H9 (cell line): Measurements from ENCODE around the gene ZSCAN1. TPM values are rescaled to one million over a fixed set of nuclear protein-coding genes. Genes with fewer than 3 reads are reported as not detected.
A peak's percentile ranks its signal among the peaks of the same experiment; 100 is the strongest.

ENCODE experiments used
- DNase-seq: peaks from one replicate; pipeline ENCODE4 v3.0.0-alpha.2; 2017
- H2AFZ ChIP-seq: one replicate; pipeline ENCODE4 v1.6.1; 2013; ENCODE audit warnings: mild to moderate bottlenecking, low read length, control low read depth, moderate library complexity
- H2AK5ac ChIP-seq: 2 replicates; pipeline ENCODE4 v1.6.1; 2013; ENCODE audit warnings: low read length, control low read depth, mixed read lengths; ENCODE audit not compliant: insufficient read length
- H2BK120ac ChIP-seq: one replicate; pipeline ENCODE4 v1.6.1; 2013; ENCODE audit warnings: low read depth, mild to moderate bottlenecking, low read length, control low read depth, inconsistent platforms; ENCODE audit not compliant: poor library complexity, severe bottlenecking
- H2BK12ac ChIP-seq: 2 replicates; pipeline ENCODE4 v1.6.1; 2013; ENCODE audit warnings: low read length, control low read depth, mixed read lengths, low read depth; ENCODE audit not compliant: insufficient read length
- H2BK15ac ChIP-seq: 2 replicates; pipeline ENCODE4 v1.6.1; 2013; ENCODE audit warnings: low read depth, low read length, control low read depth
- H2BK20ac ChIP-seq: one replicate; pipeline ENCODE4 v1.6.1; 2013; ENCODE audit warnings: low read depth, mild to moderate bottlenecking, low read length, control low read depth, inconsistent platforms; ENCODE audit not compliant: poor library complexity, severe bottlenecking
- H2BK5ac ChIP-seq: 2 replicates; pipeline ENCODE4 v1.6.1; 2013; ENCODE audit warnings: low read length, control low read depth, mixed read lengths; ENCODE audit not compliant: insufficient read length
- H3K14ac ChIP-seq: 2 replicates; pipeline ENCODE4 v1.6.1; 2013; ENCODE audit warnings: low read length, control low read depth; ENCODE audit not compliant: insufficient read depth
- H3K18ac ChIP-seq: 2 replicates; pipeline ENCODE4 v1.6.1; 2013; ENCODE audit warnings: low read depth, mild to moderate bottlenecking, mixed read lengths, low read length, control low read depth; ENCODE audit not compliant: insufficient read length
- H3K23ac ChIP-seq: 2 replicates; pipeline ENCODE4 v1.6.1; 2013; ENCODE audit warnings: low read length, control low read depth, mixed read lengths, low read depth; ENCODE audit not compliant: insufficient read length
- H3K23me2 ChIP-seq: 2 replicates; pipeline ENCODE4 v1.6.1; 2013; ENCODE audit warnings: low read depth, mild to moderate bottlenecking, mixed read lengths, low read length, control low read depth; ENCODE audit not compliant: insufficient read length, poor library complexity, severe bottlenecking
- H3K27ac ChIP-seq: 2 replicates; pipeline ENCODE4 v1.5.1; 2013; ENCODE audit warnings: low read length, control low read depth, mixed read lengths, low read depth; ENCODE audit not compliant: insufficient read length
- H3K27me3 ChIP-seq: 2 replicates; pipeline ENCODE4 v1.6.1; 2013; ENCODE audit warnings: low read length, control low read depth, inconsistent platforms; ENCODE audit not compliant: insufficient read depth
- H3K4ac ChIP-seq: 2 replicates; pipeline ENCODE4 v1.6.1; 2013; ENCODE audit warnings: low read depth, mild to moderate bottlenecking, control low read depth, inconsistent platforms, low read length, moderate library complexity
- H3K4me1 ChIP-seq: 2 replicates; pipeline ENCODE4 v1.6.1; 2013; ENCODE audit warnings: low read length, control low read depth, inconsistent platforms; ENCODE audit not compliant: insufficient read depth
- H3K4me2 ChIP-seq: 2 replicates; pipeline ENCODE4 v1.6.1; 2013; ENCODE audit warnings: low read length, control low read depth, mixed read lengths; ENCODE audit not compliant: insufficient read length, insufficient read depth
- H3K56ac ChIP-seq: 2 replicates; pipeline ENCODE4 v1.6.1; 2013; ENCODE audit warnings: low read depth, mild to moderate bottlenecking, mixed read lengths, low read length, control low read depth; ENCODE audit not compliant: insufficient read length
- H3K79me1 ChIP-seq: 2 replicates; pipeline ENCODE4 v1.6.1; 2013; ENCODE audit warnings: low read depth, mild to moderate bottlenecking, moderate library complexity, low read length, control low read depth, inconsistent platforms; ENCODE audit not compliant: insufficient read depth, poor library complexity, severe bottlenecking
- H3K79me2 ChIP-seq: 2 replicates; pipeline ENCODE4 v1.6.1; 2013; ENCODE audit warnings: low read length, control low read depth, inconsistent platforms; ENCODE audit not compliant: insufficient read depth
- H3K9ac ChIP-seq: 2 replicates; pipeline ENCODE4 v1.6.1; 2013; ENCODE audit warnings: low read length, control low read depth, mixed read lengths; ENCODE audit not compliant: insufficient read length; ENCODE audit errors: extremely low read depth
- H3K9me3 ChIP-seq: one replicate; pipeline ENCODE4 v1.6.1; 2013; ENCODE audit warnings: low read depth, low read length, inconsistent platforms; ENCODE audit not compliant: control insufficient read depth
- H3T11ph ChIP-seq: one replicate; pipeline ENCODE4 v1.6.1; 2013; ENCODE audit warnings: mild to moderate bottlenecking, low read length, control low read depth, inconsistent platforms
- H4K20me1 ChIP-seq: one replicate; pipeline ENCODE4 v1.6.1; 2013; ENCODE audit not compliant: control insufficient read depth, insufficient read length, insufficient read depth
- H4K5ac ChIP-seq: 2 replicates; pipeline ENCODE4 v1.6.1; 2013; ENCODE audit warnings: low read depth, mild to moderate bottlenecking, mixed read lengths, low read length, control low read depth; ENCODE audit not compliant: insufficient read length
- H4K8ac ChIP-seq: replicated peaks from 2 replicates; pipeline ENCODE4 v1.6.1; 2013; ENCODE audit warnings: low read length, control low read depth, mixed read lengths, low read depth; ENCODE audit not compliant: insufficient read length
- H4K91ac ChIP-seq: 2 replicates; pipeline ENCODE4 v1.6.1; 2013; ENCODE audit warnings: low read depth, mild to moderate bottlenecking, moderate library complexity, mixed read lengths, low read length, control low read depth; ENCODE audit not compliant: insufficient read length
- H3K27ac Mint-ChIP-seq, 3 experiments: 2 replicates in 2 of 3; 3 replicates in 1 of 3; pipeline ENCODE4 v1.8.0; 2020 to 2021; ENCODE audit warnings: mixed read lengths in 3 of 3, mild to moderate bottlenecking in 1 of 3, moderate library complexity in 1 of 3
- H3K27me3 Mint-ChIP-seq: 2 replicates; pipeline ENCODE4 v1.8.0; 2021; ENCODE audit warnings: low read depth, mild to moderate bottlenecking, moderate library complexity, mixed read lengths
- H3K36me3 Mint-ChIP-seq, 3 experiments: 2 replicates in 2 of 3; 3 replicates in 1 of 3; pipeline ENCODE4 v1.8.0; 2020 to 2021; ENCODE audit warnings: low read depth in 3 of 3, mixed read lengths in 3 of 3; ENCODE audit not compliant: insufficient read depth in 1 of 3
- H3K4me1 Mint-ChIP-seq, 2 experiments: 2 replicates each; pipeline ENCODE4 v1.8.0; 2020; ENCODE audit warnings: mixed read lengths in 2 of 2
- H3K4me3 Mint-ChIP-seq, 2 experiments: 2 replicates in 1 of 2; 3 replicates in 1 of 2; pipeline ENCODE4 v1.8.0; 2020 to 2021; ENCODE audit warnings: mild to moderate bottlenecking in 2 of 2, mixed read lengths in 2 of 2, moderate library complexity in 1 of 2
- H3K9me3 Mint-ChIP-seq, 2 experiments: 2 replicates in 1 of 2; 3 replicates in 1 of 2; pipeline ENCODE4 v1.8.0; 2020; ENCODE audit warnings: mild to moderate bottlenecking in 2 of 2, mixed read lengths in 2 of 2, moderate library complexity in 1 of 2
- CTCF ChIP-seq: fragments of 200-600 bp; sonication (generic); conservative IDR thresholded peaks from 3 replicates; pipeline ENCODE4 v1.8.0; 2021; ENCODE audit warnings: antibody characterized with exemption, mild to moderate bottlenecking
- WGBS: extraction: QIAGEN DNeasy Blood & Tissue Kit; methylation state at CpG from one replicate; pipeline ENCODE4 v1.1.7; 2013; ENCODE audit warnings: missing lambda C conversion rate, low lambda C conversion rate, mixed read lengths; ENCODE audit not compliant: insufficient read length; ENCODE audit errors: extremely low coverage; 5-methylcytosine and 5-hydroxymethylcytosine counted together
- total RNA-seq: library from RNA; stranded (reverse); gene quantifications from 2 replicates; pipeline ENCODE4 v1.2.1, GENCODE V29; 2021

ZSCAN1 gene
- total RNA-seq, 1 experiment from 2014 or later, result 1.2 TPM

- no peak overlapping the region for H2AFZ ChIP-seq
- no peak for DNase-seq
- no CpG with 5 or more reads among the region's 4 CpGs for WGBS
These were observed 11.6 kb upstream of the ZSCAN1 start for GRCh38 chr19:58022283-58022660.

More at GRCh38 chr19:58022283-58022660, 11.6 kb upstream of the ZSCAN1 start:
- no peak overlapping the region for H3T11ph ChIP-seq
- no peak overlapping the region for H2BK5ac ChIP-seq
- Mint-ChIP-seq H3K4me1 (no peaks in the 10 kb centered on the region), H3K27ac (peak overlapping the region in 1 of 3 experiments; percentile 55; a peak in 1 of 7 replicates), H3K9me3 (peaks cover 71 to 74% of the 10 kb centered on the region in 2 experiments), H3K4me3 (no peak overlapping the region), H3K36me3 (peaks cover 7 to 13% (median 11%) of the 10 kb centered on the region in 3 experiments), H3K27me3 (peaks cover 13% of the 10 kb centered on the region)
- H2AK5ac ChIP-seq, result no peak overlapping the region
- no peaks in the 10 kb centered on the region for H3K9me3 ChIP-seq
- no peaks in the 10 kb centered on the region for H3K27me3 ChIP-seq
- H2BK120ac ChIP-seq, result no peak overlapping the region
- no peaks in the 10 kb centered on the region for H3K4me1 ChIP-seq
- H4K8ac ChIP-seq, result no peak overlapping the region
- no peak for TF ChIP-seq CTCF
- H4K5ac ChIP-seq, result no peak overlapping the region
- no peak overlapping the region for H3K9ac ChIP-seq
- H4K20me1 ChIP-seq, result no peaks in the 10 kb centered on the region
- no peak overlapping the region for H3K27ac ChIP-seq
- no peak overlapping the region for H3K14ac ChIP-seq
- H2BK15ac ChIP-seq, result no peak overlapping the region
- H3K79me1 ChIP-seq, result no peaks in the 10 kb centered on the region
- no peaks in the 10 kb centered on the region for H3K79me2 ChIP-seq
- no peak overlapping the region for H3K4ac ChIP-seq
- H3K23me2 ChIP-seq, result no peaks in the 10 kb centered on the region
- H3K4me2 ChIP-seq, result no peak overlapping the region
- no peak overlapping the region for H3K18ac ChIP-seq
- no peak overlapping the region for H3K23ac ChIP-seq
- H3K56ac ChIP-seq, result no peak overlapping the region
- no peak overlapping the region for H4K91ac ChIP-seq
- H2BK12ac ChIP-seq, result no peak overlapping the region
- H2BK20ac ChIP-seq, result no peak overlapping the region
